ENCODE results near the gene ZMYND10.

- TF ChIP-seq CTCF (IDR thresholded peaks at IDR 0.05) = no peak
- no peak for TF ChIP-seq POLR2A (IDR thresholded peaks at IDR 0.05)
These were observed 24.0 kb downstream of the ZMYND10 start for GRCh38 chr3:50321336-50322114.
